ENCODE data around the gene CAPN10. TPM values are rescaled to one million over a fixed set of nuclear protein-coding genes. Genes with fewer than 3 reads are reported as not detected.

Gene CAPN10
- total and polyA plus RNA-seq, 7 donors: 5.0 to 15.0 (median 8.9) TPM

DNA sequence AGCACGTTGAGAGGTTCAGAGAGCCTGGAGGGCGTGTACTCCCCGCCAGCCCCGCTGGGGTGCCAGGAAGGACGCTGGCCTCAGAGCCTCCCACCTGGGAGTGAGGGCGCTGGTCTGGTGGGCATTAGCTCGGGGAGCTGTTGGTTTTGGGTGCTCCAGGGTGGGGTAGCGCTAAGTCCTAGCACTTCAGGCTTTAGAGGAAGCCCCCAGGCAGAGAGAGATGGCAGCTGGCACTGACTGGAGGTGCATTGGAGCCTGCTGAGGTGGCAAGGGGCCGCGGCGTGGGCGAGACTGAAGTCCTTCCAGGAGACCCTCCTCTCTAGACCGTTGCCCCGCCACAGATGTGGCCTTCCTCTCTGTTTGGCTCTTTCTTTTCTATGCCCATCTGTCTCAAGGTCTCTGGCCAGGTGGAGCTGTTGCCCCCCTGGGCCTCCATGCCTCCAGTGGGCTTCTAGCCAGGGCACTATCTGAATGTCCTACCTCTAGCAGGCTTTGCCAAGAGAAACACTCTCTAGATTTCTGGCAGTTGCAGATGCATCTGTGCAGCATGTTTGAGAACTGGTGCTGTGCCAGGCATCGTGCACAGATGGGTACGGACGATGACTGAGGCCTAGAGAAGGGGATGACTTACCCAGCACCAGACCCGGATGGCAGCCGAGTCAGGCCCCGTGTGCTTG is 6.6 kb downstream of the CAPN10 start:
- no peaks in the 10 kb centered on the region for H3K27me3 ChIP-seq (ENCODE audit: insufficient read depth in 3 of 3, low read length in 2 of 3)
- H3K36me3 ChIP-seq (ENCODE audit: insufficient read depth in 1 of 2, low read depth in 1 of 2): peaks cover 0 to 60% of the 10 kb centered on the region in 2 donors
- H3K4me1 ChIP-seq: peaks cover 10% of the 10 kb centered on the region
- DNase-seq: peak in 1 of 2 donors; percentile 37
- intact Hi-C loops (cut with DNase I): no loop called here
- 87 to 93% (median 88%) methylated on average over 20 of the region's 20 CpGs for WGBS, 3 donors
- ATAC-seq: no peak
- H3K9me3 ChIP-seq: no peaks in the 10 kb centered on the region
- no peak overlapping the region for H3K27ac ChIP-seq
- no peak overlapping the region for H3K4me3 ChIP-seq
- TF ChIP-seq, protein P1, sequence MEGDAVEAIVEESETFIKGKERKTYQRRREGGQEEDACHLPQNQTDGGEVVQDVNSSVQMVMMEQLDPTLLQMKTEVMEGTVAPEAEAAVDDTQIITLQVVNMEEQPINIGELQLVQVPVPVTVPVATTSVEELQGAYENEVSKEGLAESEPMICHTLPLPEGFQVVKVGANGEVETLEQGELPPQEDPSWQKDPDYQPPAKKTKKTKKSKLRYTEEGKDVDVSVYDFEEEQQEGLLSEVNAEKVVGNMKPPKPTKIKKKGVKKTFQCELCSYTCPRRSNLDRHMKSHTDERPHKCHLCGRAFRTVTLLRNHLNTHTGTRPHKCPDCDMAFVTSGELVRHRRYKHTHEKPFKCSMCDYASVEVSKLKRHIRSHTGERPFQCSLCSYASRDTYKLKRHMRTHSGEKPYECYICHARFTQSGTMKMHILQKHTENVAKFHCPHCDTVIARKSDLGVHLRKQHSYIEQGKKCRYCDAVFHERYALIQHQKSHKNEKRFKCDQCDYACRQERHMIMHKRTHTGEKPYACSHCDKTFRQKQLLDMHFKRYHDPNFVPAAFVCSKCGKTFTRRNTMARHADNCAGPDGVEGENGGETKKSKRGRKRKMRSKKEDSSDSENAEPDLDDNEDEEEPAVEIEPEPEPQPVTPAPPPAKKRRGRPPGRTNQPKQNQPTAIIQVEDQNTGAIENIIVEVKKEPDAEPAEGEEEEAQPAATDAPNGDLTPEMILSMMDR (IDR thresholded peaks at IDR 0.05): no peak

DNA sequence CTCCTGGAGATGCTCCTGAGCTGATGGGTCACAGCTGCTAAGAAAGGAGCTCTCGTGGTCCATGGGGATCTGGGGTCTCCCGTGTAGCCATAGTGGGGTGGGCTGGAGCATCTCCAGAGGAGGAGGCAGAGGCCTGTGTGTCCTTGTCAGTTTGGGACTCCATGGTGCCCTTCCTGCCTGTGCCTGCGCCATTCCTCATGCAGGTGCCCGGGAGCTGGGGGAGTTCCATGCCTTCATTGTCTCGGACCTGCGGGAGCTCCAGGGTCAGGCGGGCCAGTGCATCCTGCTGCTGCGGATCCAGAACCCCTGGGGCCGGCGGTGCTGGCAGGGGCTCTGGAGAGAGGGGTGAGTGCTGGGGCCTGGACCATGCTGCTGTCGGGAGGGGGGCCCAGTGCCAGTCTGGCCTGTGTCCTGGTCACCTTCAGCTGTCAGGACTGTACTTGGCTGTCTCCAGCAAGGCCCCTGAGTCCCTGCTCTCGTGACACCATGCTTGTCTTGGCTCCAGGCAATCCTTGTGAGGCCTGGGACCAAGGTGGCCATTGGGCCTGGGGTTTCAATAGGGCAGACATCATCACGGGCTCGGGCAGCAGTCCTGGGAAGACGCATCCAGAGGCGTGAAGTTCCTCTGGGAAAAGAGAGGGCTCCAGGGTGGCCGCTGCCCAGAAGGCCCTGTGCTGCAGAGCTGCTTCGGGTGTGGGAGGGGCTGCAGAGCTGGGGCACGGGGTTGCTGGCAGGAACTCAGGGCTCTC is 7.3 kb downstream of the CAPN10 start:
- Histone ChIP-seq H3K4me3 (no peak overlapping the region), H3K9me3 (no peaks in the 10 kb centered on the region), H3K4me1 (peaks cover 10% of the 10 kb centered on the region), H3K27ac (no peak overlapping the region), H3K36me3 (ENCODE audit: insufficient read depth in 1 of 2, low read depth in 1 of 2) (peaks cover 0 to 67% of the 10 kb centered on the region in 2 donors), H3K27me3 (ENCODE audit: insufficient read depth in 3 of 3, low read length in 2 of 3) (no peaks in the 10 kb centered on the region)
- intact Hi-C loops (cut with DNase I): no loop called here
- WGBS, 3 donors: 80 to 87% (median 85%) methylated on average over 19 of the region's 19 CpGs
- TF ChIP-seq, protein P1 (IDR thresholded peaks at IDR 0.05): no peak
- DNase-seq: peak; percentile 12 to 47
- ATAC-seq: no peak

GRCh38 chr2:240594511-240595380 is 8.2 kb downstream of the CAPN10 start:
- peak; percentile 8 to 50 for DNase-seq
- Histone ChIP-seq H3K36me3 (ENCODE audit: insufficient read depth in 1 of 2, low read depth in 1 of 2) (peaks cover 0 to 69% of the 10 kb centered on the region in 2 donors), H3K27me3 (ENCODE audit: insufficient read depth in 3 of 3, low read length in 2 of 3) (no peaks in the 10 kb centered on the region), H3K4me1 (peaks cover 10% of the 10 kb centered on the region), H3K9me3 (no peaks in the 10 kb centered on the region), H3K4me3 (no peak overlapping the region), H3K27ac (no peak overlapping the region)
- intact Hi-C loops (cut with DNase I): no loop called here
- 82 to 84% (median 83%) methylated on average over 31 to 34 of the region's 34 CpGs for WGBS, 3 donors
- ATAC-seq: no peak
- TF ChIP-seq, protein P1 (IDR thresholded peaks at IDR 0.05): no peak

GRCh38 chr2:240595381-240596079 is 9.0 kb downstream of the CAPN10 start:
- H3K4me3 ChIP-seq: no peak overlapping the region
- no peaks in the 10 kb centered on the region for H3K27me3 ChIP-seq (ENCODE audit: insufficient read depth in 3 of 3, low read length in 2 of 3)
- peak; percentile 20 to 55 for DNase-seq
- peaks cover 10% of the 10 kb centered on the region for H3K4me1 ChIP-seq
- H3K27ac ChIP-seq: no peak overlapping the region
- 72 to 77% (median 72%) methylated on average over 17 to 18 of the region's 18 CpGs for WGBS, 3 donors
- H3K36me3 ChIP-seq (ENCODE audit: insufficient read depth in 1 of 2, low read depth in 1 of 2): peaks cover 0 to 65% of the 10 kb centered on the region in 2 donors
- intact Hi-C loops (cut with DNase I): no loop called here
- ATAC-seq: peak in 3 of 4 donors; percentile 35 to 46 (median 45)
- TF ChIP-seq, protein P1 (IDR thresholded peaks at IDR 0.05): no peak
- no peaks in the 10 kb centered on the region for H3K9me3 ChIP-seq
